ENCODE measurements around the gene KCTD5. TPM values are rescaled to one million over a fixed set of nuclear protein-coding genes. Genes with fewer than 3 reads are reported as not detected.
A peak's percentile ranks its signal among the peaks of the same experiment; 100 is the strongest.

KCTD5 gene
- total and polyA plus RNA-seq, 9 of the 15 experiments (the other 6 are each of a cell fraction or from before 2014, with no cell fraction given) = 0.73 to 58.3 (median 32.3) TPM

DNA sequence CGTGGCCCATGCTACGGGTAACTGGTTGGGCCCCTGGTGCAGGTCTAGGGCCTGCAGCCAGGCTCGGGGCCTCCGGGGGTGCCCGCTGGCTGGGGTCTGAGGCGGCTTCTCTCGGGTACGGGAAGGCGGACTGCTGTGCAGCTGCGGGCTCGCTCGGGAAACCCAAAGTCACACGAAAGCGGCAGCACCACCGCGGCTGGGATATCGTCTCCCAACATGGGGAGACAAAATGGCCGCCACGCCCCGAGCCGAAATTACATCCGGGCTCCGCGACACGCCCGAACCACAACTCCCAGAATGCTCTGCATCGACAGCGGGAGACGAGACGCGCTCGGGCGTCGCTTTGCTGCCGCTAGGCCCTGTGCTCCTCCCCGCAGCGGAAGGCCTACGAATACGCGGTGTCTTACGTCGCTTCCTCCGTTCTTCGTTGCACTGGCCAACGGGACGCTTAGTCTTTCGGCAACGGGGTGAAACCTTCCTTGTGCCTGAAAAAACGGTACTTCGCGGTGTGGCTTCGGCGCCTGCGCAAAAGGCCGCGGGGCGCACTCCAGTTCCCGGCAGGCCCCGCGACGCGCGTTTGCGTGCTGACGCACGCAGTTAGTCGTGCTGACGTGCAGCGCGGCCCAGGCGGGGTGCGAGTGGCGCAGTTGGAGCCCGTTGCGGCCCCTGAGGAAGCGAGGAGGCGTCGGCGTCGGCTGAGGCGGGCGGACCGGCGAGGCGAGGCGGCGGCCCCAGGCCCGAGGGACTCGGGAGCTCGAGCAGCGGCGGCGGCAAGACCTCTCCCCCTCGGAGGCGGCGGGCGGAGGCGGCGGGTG, 69.9 kb downstream of the KCTD5 start, which contains the start of gene SRRM2 (continued):
- TF ChIP-seq, protein P1, sequence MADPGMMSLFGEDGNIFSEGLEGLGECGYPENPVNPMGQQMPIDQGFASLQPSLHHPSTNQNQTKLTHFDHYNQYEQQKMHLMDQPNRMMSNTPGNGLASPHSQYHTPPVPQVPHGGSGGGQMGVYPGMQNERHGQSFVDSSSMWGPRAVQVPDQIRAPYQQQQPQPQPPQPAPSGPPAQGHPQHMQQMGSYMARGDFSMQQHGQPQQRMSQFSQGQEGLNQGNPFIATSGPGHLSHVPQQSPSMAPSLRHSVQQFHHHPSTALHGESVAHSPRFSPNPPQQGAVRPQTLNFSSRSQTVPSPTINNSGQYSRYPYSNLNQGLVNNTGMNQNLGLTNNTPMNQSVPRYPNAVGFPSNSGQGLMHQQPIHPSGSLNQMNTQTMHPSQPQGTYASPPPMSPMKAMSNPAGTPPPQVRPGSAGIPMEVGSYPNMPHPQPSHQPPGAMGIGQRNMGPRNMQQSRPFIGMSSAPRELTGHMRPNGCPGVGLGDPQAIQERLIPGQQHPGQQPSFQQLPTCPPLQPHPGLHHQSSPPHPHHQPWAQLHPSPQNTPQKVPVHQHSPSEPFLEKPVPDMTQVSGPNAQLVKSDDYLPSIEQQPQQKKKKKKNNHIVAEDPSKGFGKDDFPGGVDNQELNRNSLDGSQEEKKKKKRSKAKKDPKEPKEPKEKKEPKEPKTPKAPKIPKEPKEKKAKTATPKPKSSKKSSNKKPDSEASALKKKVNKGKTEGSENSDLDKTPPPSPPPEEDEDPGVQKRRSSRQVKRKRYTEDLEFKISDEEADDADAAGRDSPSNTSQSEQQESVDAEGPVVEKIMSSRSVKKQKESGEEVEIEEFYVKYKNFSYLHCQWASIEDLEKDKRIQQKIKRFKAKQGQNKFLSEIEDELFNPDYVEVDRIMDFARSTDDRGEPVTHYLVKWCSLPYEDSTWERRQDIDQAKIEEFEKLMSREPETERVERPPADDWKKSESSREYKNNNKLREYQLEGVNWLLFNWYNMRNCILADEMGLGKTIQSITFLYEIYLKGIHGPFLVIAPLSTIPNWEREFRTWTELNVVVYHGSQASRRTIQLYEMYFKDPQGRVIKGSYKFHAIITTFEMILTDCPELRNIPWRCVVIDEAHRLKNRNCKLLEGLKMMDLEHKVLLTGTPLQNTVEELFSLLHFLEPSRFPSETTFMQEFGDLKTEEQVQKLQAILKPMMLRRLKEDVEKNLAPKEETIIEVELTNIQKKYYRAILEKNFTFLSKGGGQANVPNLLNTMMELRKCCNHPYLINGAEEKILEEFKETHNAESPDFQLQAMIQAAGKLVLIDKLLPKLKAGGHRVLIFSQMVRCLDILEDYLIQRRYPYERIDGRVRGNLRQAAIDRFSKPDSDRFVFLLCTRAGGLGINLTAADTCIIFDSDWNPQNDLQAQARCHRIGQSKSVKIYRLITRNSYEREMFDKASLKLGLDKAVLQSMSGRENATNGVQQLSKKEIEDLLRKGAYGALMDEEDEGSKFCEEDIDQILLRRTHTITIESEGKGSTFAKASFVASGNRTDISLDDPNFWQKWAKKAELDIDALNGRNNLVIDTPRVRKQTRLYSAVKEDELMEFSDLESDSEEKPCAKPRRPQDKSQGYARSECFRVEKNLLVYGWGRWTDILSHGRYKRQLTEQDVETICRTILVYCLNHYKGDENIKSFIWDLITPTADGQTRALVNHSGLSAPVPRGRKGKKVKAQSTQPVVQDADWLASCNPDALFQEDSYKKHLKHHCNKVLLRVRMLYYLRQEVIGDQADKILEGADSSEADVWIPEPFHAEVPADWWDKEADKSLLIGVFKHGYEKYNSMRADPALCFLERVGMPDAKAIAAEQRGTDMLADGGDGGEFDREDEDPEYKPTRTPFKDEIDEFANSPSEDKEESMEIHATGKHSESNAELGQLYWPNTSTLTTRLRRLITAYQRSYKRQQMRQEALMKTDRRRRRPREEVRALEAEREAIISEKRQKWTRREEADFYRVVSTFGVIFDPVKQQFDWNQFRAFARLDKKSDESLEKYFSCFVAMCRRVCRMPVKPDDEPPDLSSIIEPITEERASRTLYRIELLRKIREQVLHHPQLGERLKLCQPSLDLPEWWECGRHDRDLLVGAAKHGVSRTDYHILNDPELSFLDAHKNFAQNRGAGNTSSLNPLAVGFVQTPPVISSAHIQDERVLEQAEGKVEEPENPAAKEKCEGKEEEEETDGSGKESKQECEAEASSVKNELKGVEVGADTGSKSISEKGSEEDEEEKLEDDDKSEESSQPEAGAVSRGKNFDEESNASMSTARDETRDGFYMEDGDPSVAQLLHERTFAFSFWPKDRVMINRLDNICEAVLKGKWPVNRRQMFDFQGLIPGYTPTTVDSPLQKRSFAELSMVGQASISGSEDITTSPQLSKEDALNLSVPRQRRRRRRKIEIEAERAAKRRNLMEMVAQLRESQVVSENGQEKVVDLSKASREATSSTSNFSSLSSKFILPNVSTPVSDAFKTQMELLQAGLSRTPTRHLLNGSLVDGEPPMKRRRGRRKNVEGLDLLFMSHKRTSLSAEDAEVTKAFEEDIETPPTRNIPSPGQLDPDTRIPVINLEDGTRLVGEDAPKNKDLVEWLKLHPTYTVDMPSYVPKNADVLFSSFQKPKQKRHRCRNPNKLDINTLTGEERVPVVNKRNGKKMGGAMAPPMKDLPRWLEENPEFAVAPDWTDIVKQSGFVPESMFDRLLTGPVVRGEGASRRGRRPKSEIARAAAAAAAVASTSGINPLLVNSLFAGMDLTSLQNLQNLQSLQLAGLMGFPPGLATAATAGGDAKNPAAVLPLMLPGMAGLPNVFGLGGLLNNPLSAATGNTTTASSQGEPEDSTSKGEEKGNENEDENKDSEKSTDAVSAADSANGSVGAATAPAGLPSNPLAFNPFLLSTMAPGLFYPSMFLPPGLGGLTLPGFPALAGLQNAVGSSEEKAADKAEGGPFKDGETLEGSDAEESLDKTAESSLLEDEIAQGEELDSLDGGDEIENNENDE (IDR thresholded peaks at IDR 0.05; ENCODE audit: low read depth, low read length) = no peak
- TF ChIP-seq HBP1 (CRISPR knock-in tag; IDR thresholded peaks at IDR 0.05) (no peak), NFE2L1 (tag; IDR thresholded peaks at IDR 0.05; ENCODE audit: borderline replicate concordance, low read depth) (no peak), SMARCB1 (IDR thresholded peaks at IDR 0.05; ENCODE audit: insufficient read length, low read depth) (no peak), EP300 (IDR thresholded peaks at IDR 0.05; ENCODE audit: low read length) (no peak), BACH1 (tag; IDR thresholded peaks at IDR 0.05) (peak; percentile 77), E4F1 (CRISPR knock-in tag; IDR thresholded peaks at IDR 0.05; ENCODE audit: borderline replicate concordance) (0 out of 2 replicates have a peak, but pooled peaks have one; percentile 11), EWSR1 (IDR thresholded peaks at IDR 0.05; ENCODE audit: borderline replicate concordance, low read depth, partially characterized antibody) (no peak), DPF2 (IDR thresholded peaks at IDR 0.05) (no peak), ATF7 (IDR thresholded peaks at IDR 0.05) (peak; percentile 86), ATF1 (CRISPR knock-in tag; IDR thresholded peaks at IDR 0.05) (peak; percentile 39; the same call in 1 of the 2 replicates), ATF1 (tag; IDR thresholded peaks at IDR 0.05) (peak; percentile 99), MCM7 (IDR thresholded peaks at IDR 0.05) (no peak)
